Glomerular endothelial cell (primary cell): ENCODE results near the gene RALGPS1. TPM values are rescaled to one million over a fixed set of nuclear protein-coding genes. Genes with fewer than 3 reads are reported as not detected.

Experiments
- DNase-seq: peaks from one replicate; pipeline ENCODE4 v3.0.0-alpha.2; 2011; ENCODE audit warnings: low read depth, low spot score; ENCODE audit errors: extremely low read depth
- total RNA-seq: library from RNA; depleted of rRNA; stranded (reverse); fragments of >200 nt; gene quantifications from 2 replicates; pipeline ENCODE4 v1.2.3, GENCODE V29; 2015

RALGPS1 gene
- total RNA-seq, 1 donor from 2014 or later: 7.2 TPM

DNA sequence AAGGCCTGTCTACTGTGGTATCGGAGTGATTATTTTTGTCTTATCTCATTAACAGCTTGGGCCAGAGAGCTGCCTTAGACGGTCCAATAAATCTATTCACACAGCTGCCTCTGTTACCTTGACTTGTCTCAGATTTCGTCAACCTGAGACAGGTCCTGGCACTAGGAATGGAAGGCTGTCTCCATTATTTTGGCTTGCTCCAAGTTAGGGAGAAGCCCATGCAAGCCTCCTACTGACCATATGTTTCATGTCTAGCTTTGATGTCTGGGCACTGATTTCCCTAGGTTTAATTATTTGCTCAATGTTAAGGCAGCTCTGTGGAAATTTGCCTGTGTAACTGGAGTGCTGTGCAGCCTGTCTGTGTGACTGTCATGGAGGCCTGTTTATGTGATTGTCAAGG is 12.4 kb upstream of the RALGPS1 start:
- DNase-seq: no peak

DNA sequence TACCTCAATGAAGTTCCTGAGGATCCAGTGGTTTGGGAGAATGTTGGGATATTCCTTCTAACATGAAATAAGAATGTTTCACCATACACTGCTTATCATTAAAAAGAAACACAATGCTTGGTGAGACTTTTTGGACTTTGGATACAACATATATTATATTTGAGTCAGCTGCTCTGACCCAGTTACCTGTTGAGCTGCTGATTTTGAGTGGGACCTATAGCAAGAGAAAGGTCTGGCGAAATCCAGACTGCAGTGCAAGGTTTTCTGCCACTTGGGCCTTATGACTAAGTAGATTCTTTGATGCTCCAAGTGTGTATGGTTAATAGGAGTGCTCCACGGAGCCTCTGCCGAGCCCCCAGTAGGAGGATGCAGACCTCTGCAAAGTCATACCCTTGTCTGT is 10.0 kb upstream of the RALGPS1 start:
- no peak for DNase-seq

DNA sequence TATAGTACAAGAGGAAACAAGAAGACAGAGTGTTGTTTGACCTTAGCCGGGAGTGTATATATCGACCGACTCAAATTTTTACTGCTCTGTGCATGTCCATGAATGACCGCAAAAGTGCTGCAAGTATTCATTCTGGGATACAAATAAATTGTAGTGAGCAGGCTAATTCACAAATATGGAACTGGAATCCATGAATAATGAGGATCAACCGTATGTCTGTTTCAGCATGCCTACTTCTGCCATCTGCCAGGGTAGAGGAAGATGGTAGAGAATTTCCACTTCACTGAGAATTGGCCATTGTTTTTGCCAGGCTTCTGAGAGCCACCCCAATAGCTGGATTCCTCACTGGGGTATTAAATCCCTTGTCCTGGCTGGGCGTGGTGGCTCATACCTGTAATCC is 8.5 kb upstream of the RALGPS1 start:
- no peak for DNase-seq

DNA sequence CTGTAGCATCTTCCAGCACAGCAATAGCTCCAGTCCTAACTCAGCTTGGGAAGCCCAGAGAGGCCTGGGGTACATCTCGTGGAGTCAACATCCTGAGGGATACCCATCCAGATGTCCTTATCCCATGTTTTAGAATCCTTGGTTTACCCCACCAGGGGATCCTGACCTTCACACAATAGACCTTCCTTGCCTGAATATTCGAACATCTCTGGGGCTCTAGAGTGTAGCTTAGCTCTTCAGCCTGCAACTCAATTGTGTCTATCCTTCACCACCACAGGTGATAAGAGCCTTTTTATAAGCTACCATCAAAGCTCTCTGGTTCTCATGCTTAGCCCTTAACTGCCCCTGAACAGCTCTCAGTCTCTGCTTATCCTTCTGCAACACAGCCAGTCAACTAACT is 7.5 kb upstream of the RALGPS1 start:
- no peak for DNase-seq

DNA sequence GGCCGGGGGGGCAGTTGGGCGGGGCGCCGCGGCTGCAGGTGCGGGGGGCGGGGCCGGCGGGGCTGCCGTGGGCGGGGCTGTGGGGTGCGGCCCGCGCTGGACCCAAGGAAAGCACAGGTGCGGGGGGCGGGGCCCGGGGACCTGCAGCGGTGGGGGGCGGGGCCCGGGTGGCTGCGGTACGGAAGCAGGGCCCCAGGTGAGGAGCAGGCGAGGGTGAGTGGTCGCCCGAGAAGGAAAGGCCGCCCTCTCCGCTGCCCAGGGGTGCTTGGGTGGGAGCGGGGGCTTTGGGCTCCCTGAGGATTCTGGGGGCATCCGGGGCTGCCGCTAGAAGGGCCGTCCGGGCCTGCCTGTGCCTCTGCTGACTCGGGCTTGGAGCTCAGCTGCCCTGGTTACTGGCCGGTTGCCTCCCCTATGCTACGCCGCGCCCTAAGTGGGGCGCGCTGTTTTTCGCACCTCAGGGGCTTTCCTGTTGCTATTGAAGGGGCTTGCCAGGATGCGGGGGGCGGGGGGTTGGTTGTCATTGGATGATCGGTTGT is 767 bp downstream of the RALGPS1 start:
- DNase-seq: no peak

DNA sequence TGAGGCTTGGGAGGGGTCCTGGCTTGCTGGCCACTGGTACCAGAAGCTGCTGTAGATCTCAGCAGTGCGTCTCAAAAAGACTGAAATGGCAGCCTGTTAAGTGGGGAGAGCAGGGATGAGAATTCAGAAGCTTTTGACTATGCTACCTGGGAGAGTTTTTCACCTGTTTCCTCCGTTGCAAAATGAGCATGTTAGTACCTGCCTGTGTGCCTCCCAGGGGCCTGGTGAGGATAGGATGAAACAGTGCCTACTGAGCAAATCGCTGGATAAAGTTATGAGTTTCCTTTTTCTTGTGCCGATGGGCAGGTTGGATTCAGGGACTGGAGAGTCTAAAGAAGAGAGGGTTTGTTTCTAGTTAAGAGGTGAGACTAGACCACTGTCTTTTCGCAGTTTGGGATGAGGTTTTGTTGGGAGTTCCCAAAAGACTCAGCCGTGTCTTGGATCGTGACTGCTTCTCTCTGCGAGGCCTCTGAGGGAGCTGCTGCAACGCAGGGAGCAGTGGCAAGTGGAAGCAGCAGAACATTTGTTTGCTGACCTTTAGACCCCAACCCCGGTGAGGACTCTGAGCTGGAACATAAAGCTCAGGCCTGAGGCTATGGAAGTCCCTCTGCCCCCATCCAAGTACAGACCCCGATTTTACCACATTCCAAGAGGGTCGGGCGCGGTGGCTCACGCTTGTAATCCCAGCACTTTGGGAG is 1.4 kb downstream of the RALGPS1 start:
- DNase-seq: no peak

DNA sequence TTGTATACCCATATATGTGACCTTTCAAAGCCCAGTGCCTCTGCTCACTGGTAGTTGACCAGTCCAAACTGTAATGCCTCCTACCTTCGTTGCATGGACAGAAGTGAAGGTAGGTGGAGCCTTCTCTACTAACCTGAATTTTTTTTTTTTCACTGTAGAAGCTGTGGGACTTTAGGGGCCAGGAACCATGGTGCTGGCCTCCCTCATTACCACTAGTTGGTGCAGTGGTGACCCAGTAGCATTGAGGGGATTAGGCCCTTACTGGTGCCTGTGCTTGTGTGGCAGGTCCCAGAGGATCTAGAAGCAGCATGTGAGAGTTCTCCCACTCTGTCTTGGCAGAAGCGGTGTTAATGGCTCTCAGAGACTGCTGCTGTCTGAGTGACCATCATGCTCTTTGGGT is 2.3 kb downstream of the RALGPS1 start:
- DNase-seq: no peak

DNA sequence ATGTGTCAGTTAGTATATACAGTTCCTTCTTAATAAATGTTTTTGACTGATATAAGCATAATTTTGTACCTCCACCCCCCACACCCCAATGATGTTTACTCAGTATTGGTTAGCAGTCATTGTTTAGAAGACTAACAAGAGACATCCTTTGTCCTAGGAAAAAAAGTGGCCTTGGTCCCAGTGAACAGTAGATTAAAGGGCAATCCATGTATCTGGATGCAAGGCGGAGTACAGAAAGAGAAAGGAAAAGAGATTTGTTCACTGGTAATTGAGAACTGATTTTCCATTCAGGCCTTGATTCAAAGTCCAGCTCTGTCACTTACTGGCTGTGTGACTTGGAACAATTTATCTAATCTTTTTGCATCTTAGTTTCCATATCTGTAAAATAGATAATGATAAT is 4.6 kb downstream of the RALGPS1 start:
- DNase-seq: no peak

DNA sequence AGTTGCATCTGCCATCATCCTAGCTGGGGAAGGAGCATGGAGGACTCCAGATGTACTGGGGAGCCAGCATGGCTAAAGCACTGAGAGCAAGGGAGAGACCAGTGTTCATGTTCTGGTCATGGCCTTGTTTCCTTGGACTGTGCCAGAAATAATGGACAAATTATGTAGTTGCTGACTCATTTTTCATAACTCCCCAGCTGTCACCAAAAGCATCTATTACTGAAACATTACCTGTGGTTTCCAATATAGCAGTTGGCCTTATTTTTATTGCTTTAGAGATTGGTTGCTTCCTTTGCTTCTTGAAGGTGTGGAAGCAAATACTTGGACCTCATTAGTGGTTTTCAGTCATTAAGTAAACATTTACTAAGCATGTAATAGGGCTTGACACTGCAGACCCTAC is 11.3 kb downstream of the RALGPS1 start:
- no peak for DNase-seq

DNA sequence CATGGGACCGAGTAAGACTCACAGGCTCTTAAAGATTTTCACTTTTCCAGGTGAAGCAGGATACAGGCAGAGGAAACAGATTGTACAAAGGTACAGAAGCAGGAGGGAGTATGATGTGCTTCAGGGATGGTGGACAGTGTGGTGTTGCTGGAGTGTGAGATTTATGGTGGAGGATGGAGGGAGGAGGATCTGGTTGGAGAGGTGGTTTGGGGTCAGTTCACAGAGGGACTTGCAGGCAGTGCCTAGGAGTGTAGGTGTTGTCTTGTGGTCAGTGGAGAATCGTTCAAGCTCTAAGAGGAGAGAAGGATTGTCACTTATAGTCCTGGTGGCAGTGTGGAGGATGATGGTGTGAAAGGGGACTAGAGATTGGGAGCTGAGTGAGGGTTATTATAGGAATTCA is 11.8 kb downstream of the RALGPS1 start:
- DNase-seq: no peak

DNA sequence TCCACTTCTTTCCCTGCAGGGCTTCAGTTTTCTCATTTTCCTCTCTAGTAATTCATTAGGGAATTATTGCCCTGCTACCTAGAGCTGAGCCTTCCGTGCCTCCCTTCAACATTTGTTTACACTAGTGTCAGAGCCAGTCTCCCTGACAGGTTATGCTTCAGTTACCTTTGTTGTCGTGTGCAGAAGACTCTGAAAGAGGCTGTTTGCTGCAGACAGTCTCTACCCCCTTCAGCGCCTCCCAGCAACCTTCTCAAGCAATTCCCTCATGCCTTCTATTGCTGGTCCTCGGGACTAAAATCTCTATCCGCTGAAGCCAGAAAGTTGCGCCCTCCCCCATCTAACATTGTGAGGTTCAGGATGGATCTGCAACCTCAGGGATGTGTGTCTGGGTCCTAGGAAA is 12.8 kb downstream of the RALGPS1 start:
- no peak for DNase-seq

DNA sequence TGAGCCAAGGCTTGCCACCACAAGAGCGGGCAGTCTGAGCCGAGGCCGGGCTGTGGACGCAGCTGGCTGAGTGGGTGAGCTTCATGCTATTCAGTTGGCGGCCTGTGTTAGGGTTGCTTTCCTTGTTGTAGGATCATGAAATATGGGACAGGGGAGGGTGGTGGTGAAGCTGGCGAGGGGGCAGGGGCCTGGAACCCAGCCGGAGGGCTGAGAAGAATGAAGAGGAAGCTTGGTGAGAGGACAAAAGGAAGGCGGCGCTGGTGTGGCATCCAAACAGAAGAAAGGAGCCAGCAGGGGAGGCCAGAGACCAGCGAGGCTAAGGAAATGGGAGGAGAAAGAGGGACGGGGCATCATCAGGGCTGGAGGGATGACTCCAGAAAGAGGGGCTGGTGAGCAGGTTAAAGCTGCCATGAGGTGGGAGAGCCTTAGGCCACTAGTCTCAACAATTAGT is 18.3 kb downstream of the RALGPS1 start:
- no peak for DNase-seq

DNA sequence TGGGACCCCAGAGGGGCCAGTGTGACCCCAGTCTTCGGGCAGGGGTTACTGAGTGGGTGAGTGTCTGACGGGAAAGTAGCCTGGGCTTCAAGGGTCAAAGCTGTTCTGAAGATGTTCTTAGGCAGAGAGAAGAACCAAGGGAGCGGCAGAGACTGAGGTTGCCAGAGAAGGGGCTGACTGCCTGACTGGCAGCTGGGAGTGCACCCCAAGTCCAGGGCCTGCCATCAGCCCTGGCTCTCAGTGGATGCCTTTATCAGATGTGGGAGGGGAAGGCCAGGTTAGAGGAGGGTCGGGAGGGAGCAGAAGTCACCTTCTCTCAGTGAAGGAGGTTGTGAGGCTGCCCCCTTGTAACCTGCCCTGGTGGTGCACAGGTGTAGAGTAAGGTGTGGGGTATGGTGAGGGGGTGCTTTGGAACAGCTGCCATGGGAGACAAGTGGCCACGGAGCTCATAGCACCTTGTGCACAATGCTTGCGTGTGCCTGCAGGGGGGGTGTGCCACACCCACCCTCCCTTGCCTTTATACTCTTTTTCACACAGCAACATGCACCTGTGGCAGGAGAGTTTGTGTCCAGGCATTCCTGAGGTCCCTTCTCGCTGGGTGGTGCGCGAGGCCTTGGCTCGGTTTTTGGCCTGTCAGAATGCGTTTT is 18.9 kb downstream of the RALGPS1 start:
- no peak for DNase-seq

DNA sequence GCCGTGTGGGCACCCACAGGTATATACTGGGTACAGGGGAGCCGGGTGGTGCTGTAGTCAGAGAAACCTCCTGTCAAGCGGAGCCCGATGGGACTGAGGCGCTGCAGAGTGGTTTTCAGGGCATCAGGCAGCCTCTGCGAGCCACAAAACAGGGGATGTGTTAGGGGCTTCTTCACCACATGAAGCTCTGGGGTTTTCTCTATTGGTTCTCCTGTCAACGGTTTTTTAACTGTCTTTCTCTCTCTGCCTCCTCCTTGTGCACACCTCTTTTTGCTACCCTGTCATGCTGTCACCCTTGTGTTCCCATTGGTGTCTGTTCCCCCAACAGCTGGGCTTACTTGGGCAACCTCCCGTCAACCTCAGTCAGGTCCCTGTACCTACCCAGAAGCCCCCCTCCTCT is 19.9 kb downstream of the RALGPS1 start:
- no peak for DNase-seq

DNA sequence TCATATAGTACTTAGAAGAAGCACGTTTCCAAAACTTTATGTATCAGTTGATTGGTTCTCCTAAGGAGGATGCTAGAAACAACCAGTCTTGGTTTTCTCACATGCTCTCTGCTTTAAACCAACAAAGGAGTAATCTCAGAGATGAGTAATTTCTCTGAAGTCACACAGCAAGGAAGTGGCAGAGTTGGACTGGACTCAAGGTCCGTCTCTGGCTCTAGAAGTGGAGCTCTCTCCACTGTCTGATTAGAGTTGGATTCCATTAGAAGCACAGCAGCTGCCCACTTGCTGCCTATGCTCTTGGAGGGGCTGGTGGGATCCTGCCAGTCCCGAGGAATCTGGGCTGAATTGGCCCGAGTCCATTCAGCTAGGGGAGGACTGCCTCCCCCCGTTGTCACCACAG is 21.0 kb downstream of the RALGPS1 start:
- no peak for DNase-seq

DNA sequence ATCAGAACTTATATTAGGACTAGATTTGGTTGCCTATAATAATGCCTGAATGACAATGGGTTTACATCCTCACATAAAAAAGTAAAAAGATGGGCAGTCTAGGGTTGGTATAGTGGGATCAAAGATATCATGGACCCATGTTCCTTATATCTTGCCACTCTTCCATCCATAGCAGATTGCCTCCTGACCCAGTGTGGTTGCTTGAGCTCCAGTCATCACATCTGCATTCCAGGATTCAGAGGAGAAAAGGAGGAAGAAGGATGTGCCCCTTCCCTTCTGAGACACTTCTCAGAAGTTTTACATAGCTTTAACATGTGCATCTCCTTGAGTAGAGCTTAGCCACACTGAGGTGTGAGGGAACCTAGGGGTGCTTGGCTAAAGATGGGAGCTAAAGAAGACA is 22.9 kb downstream of the RALGPS1 start:
- no peak for DNase-seq

DNA sequence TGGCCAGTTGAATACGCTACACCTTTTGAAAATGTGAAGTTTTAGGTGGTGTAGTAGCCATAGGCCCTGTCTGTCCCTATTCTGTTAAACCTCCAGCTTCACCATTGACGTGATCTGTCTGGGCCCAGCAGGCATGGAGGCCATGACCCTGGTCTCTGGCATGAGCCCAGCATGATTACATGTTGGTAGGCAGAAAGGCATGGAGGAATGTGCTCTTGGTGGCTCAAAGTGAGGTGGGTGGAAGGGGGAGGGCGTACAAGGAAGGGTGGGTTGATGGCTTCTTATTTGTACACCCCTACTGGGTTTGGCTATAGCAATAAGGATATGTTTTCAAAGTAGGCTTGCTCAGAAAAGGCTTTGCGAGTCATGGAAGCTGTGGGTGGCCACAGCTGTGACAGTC is 23.7 kb downstream of the RALGPS1 start:
- DNase-seq: no peak

DNA sequence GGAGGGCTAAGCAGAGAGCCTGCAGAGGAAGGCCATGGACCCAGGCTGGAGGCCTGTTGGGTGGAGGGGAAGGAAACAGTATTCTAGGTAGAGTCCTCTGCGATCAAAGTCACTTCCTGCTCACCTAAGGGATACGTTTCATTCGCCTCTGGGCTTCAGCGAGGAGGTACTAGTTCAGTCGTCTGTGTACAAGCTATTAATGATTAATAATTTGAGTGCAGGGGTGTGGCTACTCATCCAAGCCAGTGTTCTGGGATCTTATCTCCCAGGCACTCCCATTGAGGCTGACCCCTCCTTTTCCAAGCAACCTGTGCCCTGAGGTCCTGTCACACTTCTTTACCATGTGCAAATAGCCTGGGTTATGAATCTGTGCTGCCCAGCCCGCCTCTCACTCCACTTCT is 25.2 kb downstream of the RALGPS1 start:
- DNase-seq: no peak

DNA sequence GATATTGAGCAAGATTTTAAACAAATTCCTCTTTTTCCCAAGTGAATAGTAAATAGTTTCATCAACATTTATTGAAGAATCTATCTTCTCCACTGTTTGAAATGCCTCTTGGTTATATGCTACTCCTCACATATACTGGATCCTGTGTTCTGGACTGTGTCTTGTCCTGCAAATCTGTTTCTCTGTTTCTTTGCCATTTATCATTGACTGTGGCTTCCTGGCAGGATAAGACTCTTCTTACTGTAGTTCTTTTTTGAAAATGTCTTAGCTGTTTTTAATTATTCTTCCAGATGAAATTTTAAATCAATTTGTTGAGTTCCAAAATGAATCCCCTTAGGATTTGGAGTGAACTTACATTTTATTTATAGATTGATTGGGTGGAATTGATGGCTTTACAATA is 27.8 kb downstream of the RALGPS1 start:
- no peak for DNase-seq

DNA sequence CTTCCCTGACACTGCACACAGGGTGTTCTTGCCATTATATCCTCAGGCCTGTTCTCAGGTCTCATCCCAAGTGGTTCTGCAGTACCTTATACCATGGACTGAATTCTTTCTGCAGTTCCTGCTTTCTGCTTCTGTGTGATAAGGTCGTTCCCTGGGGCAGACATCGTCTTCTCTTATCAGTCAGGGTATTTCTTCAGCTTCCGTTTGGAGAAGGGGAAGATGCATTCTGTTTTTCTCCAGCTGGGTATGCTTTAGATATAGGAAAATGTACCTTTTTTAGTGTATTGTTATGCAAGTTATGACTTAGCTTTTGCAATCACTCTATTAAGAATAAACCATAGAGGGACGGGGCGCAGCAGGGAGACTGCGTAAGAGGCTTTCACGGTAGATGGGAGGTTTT is 31.1 kb downstream of the RALGPS1 start:
- DNase-seq: no peak

DNA sequence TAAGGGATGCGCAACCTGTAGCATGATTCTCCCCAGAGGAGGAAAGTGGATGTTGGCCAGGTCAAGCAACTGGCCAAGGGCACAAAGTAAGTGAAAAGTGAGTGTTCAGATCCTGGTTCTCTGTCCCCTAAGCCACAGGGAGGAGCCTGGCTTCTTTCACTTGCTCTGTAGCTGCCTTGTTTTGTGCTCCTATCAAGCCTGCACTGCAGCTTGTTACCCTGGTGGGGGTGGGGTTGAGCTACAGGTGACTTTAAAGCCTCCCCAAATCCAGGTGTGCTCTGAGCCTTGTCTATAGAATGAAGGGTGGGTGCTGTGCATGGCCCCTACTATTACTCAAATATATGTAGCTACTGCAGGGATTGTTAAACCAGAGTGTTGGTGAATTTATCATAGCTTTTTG is 32.9 kb downstream of the RALGPS1 start:
- no peak for DNase-seq

DNA sequence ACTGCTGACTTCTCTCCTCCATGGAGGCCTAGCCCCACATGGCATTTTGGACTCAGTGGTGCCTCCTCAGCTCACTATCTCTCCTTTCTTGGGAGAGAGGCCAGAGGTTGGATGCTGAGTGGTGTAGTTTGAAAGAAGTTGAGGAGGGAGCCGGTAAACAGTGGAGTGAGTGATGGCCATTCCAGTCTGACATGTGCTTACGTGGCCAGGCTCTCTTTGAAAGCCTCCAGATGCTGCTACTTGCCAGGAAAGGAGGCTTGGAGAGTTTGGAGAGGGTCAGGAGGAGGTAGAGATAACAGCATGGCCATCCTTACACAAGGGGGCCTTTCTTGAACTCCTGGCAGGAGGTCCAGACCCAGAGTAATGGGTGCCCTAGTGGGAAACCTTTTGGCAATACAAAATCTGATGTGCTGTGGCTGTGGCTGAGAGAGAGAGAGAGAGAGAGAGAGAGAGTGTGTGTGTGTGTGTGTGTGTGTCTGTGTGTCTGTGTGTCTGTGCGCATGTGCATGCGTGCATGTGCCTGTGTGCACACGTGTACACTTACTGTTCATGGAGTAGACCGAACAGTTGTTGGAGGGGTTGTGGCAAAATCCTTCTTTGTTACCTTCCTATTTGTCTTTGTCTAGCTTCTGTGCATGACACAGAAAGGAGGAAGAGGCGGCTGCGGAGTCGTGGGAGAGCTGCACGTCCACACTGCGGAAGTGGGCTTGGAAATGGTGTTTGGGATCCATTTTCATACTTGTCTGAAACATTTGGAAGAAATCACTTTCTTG is 37.8 kb downstream of the RALGPS1 start:
- no peak for DNase-seq
